ENCODE measurements around the gene ATF6. TPM values are rescaled to one million over a fixed set of nuclear protein-coding genes. Genes with fewer than 3 reads are reported as not detected.
"Not testable (repeated sequence)": the region's sequence is repeated elsewhere in the genome, so short reads cannot be mapped to it uniquely, and the experiment has no call there.

Gene ATF6
- 10 to 100 TPM; 18.5 to 20.0 TPM for total RNA-seq

DNA sequence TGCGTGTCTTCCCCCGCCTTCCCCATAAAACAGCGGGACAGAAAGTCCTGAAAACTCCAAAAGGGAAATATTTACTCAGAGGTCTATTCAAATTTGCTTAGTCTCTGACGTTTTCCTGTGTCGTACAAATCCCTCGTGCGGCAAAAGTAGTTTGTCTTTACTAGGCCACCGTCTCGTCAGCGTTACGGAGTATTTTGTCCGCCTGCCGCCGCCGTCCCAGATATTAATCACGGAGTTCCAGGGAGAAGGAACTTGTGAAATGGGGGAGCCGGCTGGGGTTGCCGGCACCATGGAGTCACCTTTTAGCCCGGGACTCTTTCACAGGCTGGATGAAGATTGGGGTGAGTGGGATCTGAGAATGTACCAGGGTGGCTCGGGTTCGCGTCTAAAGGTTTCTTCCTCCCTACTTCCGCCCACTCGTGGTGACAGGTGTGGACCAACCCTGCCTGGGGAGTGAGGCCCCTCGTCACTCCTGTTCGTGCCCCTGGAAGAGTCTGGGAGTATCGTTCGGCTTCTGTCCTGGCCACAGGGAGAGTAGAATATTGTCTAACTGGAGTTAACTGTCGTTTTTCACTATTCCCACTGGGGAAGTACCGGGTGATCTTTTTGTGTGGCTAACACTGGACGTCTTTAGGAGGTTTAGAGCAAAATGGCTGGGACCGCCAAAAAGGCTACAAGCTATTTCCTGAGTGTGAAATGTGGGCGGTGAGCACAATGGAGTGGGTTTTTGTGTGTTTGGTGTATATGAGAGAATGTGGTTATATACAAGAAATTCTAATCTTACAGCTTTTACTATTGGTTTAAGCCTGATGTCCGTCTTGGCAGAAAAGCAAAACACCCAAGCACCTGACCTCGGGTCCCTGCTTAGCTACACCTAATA is at the start of gene ATF6:
TSS of gene ATF6 (plus strand) at position 219 of the 880 bp plus-strand sequence. CDS start at position 260, 41 bp downstream.
- POLR2A ChIA-PET = interaction anchor here (1.0 to 1.2 kb wide), 2 partner anchors 16 to 271 kb away, joined by 4 to 5 read pairs; partner anchors contain the start of gene DUSP12
- DNase-seq (peak; percentile 80), ATAC-seq (ENCODE audit: low read depth) (peak; percentile 75)
- Mint-ChIP-seq H3K4me3 (peak within 1 kb of the TSS; percentile 99), H3K36me3 (peaks cover 2% of the 10 kb centered on the region), H3K4me1 (peaks cover 40% of the 10 kb centered on the region), H3K27ac (peak within 1 kb of the TSS; percentile 98), H3K9me3 (no peaks in the 10 kb centered on the region), H3K27me3 (no peaks in the 10 kb centered on the region)

DNA sequence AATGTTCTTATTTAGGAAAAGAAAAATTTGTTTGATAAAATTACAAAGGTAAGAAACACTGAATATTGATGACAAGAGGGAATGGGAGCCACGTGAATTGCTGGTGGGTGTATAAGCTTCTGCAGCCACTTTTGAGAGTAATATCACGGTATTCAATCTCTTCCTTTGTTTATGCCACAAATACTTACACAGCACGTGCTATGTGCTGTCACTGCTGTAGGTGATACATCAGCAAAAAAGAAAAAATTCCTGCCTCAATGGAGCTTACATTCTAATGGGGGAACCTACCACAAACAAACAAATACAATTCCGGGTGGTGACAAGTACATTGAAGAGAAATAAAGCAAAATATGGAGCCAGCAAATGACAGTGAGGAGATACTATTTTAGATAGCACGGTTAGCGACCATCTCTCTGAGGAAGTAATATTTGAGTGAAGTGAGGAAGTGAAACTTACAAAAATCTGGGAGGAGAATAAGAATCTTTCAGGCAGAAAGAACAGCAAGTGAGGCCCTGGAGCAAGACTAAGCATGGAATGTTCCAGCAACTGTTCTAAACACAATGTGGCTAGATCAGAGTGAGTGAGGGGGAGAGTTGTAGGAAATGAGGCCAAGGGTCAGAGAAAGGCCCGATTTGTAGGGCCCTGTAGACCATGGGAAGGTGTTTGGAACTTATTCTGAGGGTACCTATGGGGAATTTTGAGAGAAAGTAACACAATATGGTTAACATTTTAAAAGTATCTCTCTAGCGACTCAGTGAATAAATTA is 47.4 kb upstream of the ATF6 start:
- Mint-ChIP-seq H3K27ac (peak overlapping the region; percentile 74), H3K4me3 (no peak overlapping the region), H3K9me3 (no peaks in the 10 kb centered on the region), H3K4me1 (peaks cover 19% of the 10 kb centered on the region), H3K27me3 (peaks cover 27% of the 10 kb centered on the region), H3K36me3 (peaks cover 1% of the 10 kb centered on the region)
- POLR2A ChIA-PET = no interaction called here
- no peak for DNase-seq
- no peak for ATAC-seq (ENCODE audit: low read depth)

- ATAC-seq (ENCODE audit: low read depth) (no peak), DNase-seq (no peak)
- POLR2A ChIA-PET = no interaction called here
- peaks cover 27% of the 10 kb centered on the region for H3K27me3 Mint-ChIP-seq
- no peaks in the 10 kb centered on the region for H3K9me3 Mint-ChIP-seq
- H3K27ac Mint-ChIP-seq = no peak overlapping the region
- peaks cover 19% of the 10 kb centered on the region for H3K4me1 Mint-ChIP-seq
- H3K36me3 Mint-ChIP-seq = peaks cover 1% of the 10 kb centered on the region
- H3K4me3 Mint-ChIP-seq = no peak overlapping the region
Observed at GRCh38 chr1:161719325-161719611, 46.9 kb upstream of the ATF6 start.

- H3K36me3 Mint-ChIP-seq = peaks cover 1% of the 10 kb centered on the region
Observed at GRCh38 chr1:161720422-161720821, 45.7 kb upstream of the ATF6 start.

GRCh38 chr1:161720956-161721737 is 45.0 kb upstream of the ATF6 start, which contains the start of gene FCRLB:
Gene FCRLB (plus strand): TSS chr1:161721544. CDS start chr1:161722673, 1,129 bp downstream.
- H3K4me3 Mint-ChIP-seq = no peak within 1 kb of the TSS
- H3K9me3 Mint-ChIP-seq = no peaks in the 10 kb centered on the region
- DNase-seq = no peak
- POLR2A ChIA-PET = interaction anchor here (0.9 kb wide), 1 partner anchor 16 kb away, joined by 4 read pairs; no protein-coding TSS in a partner anchor
- H3K36me3 Mint-ChIP-seq = peaks cover 1% of the 10 kb centered on the region
- no peak for ATAC-seq (ENCODE audit: low read depth)
- H3K27ac Mint-ChIP-seq = no peak within 1 kb of the TSS
- peaks cover 31% of the 10 kb centered on the region for H3K4me1 Mint-ChIP-seq
- H3K27me3 Mint-ChIP-seq = peaks cover 25% of the 10 kb centered on the region

More at GRCh38 chr1:161720422-161720821, 45.7 kb upstream of the ATF6 start:
- Mint-ChIP-seq H3K9me3 (no peaks in the 10 kb centered on the region), H3K27me3 (peaks cover 27% of the 10 kb centered on the region), H3K4me3 (no peak overlapping the region), H3K4me1 (peaks cover 24% of the 10 kb centered on the region), H3K27ac (no peak overlapping the region)
- no peak for DNase-seq
- ATAC-seq (ENCODE audit: low read depth) = no peak
- POLR2A ChIA-PET = no interaction called here

DNA sequence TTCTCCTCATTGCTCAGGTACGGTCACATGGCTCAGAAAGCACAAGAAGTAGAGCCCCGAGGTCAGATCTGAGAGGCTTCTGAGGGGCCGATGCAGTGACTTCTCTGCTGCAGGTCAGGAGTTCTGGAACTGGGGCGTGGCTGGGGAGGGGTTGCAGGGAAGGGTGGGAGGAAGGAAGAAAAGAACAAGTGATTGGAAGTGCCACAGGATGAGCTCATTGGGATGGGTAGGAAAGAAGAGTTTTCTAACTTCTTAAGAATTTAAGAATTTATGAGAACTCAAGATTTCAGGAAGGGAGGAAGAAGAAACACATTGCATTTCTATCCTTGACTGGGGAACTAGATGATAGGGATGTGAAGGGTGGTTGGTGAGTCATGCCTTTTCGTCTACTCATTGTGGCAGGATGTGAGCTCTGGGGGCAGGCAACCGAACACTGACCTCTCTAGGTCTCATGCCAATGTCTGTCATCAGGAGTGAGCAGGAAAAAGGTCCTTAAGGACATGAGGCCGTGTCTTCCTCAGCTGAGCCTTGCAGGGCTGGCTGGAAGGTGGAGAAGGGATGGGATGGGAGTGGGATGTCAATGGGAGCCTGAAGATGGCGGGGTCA is 44.3 kb upstream of the ATF6 start:
- POLR2A ChIA-PET = interaction anchor here (0.9 kb wide), 1 partner anchor 16 kb away, joined by 4 read pairs; no protein-coding TSS in a partner anchor
- peaks cover 31% of the 10 kb centered on the region for H3K4me1 Mint-ChIP-seq
- no peak overlapping the region for H3K4me3 Mint-ChIP-seq
- peaks cover 25% of the 10 kb centered on the region for H3K27me3 Mint-ChIP-seq
- H3K9me3 Mint-ChIP-seq = no peaks in the 10 kb centered on the region
- no peak overlapping the region for H3K27ac Mint-ChIP-seq
- peaks cover 1% of the 10 kb centered on the region for H3K36me3 Mint-ChIP-seq
- ATAC-seq (ENCODE audit: low read depth) (no peak), DNase-seq (no peak)

- no peaks in the 10 kb centered on the region for H3K9me3 Mint-ChIP-seq
- DNase-seq = no peak
- H3K27me3 Mint-ChIP-seq = peaks cover 25% of the 10 kb centered on the region
- H3K4me1 Mint-ChIP-seq = peaks cover 31% of the 10 kb centered on the region
- H3K36me3 Mint-ChIP-seq = peaks cover 1% of the 10 kb centered on the region
- POLR2A ChIA-PET = no interaction called here
- no peak overlapping the region for H3K27ac Mint-ChIP-seq
- no peak for ATAC-seq (ENCODE audit: low read depth)
- no peak overlapping the region for H3K4me3 Mint-ChIP-seq
Observed at GRCh38 chr1:161722406-161722805, 43.7 kb upstream of the ATF6 start.

- H3K36me3 Mint-ChIP-seq = peaks cover 1% of the 10 kb centered on the region
- POLR2A ChIA-PET = no interaction called here
- DNase-seq (no peak), ATAC-seq (ENCODE audit: low read depth) (no peak)
- no peak overlapping the region for H3K4me3 Mint-ChIP-seq
- peaks cover 39% of the 10 kb centered on the region for H3K4me1 Mint-ChIP-seq
- peaks cover 27% of the 10 kb centered on the region for H3K27me3 Mint-ChIP-seq
- H3K27ac Mint-ChIP-seq = no peak overlapping the region
- no peaks in the 10 kb centered on the region for H3K9me3 Mint-ChIP-seq
Observed at GRCh38 chr1:161723459-161724141, 42.5 kb upstream of the ATF6 start.

GRCh38 chr1:161725258-161725907 is 40.7 kb upstream of the ATF6 start:
- Mint-ChIP-seq H3K4me3 (peak overlapping the region; percentile 98), H3K27ac (peak overlapping the region; percentile 92), H3K4me1 (peaks cover 48% of the 10 kb centered on the region), H3K27me3 (peaks cover 24% of the 10 kb centered on the region)
- not testable (repeated sequence) for H3K36me3 Mint-ChIP-seq; DNase-seq; ATAC-seq (ENCODE audit: low read depth); H3K9me3 Mint-ChIP-seq
- POLR2A ChIA-PET = interaction anchor here (2.9 to 3.1 kb wide), 2 partner anchors 12 to 24 kb away, joined by 16 to 55 read pairs; partner anchors contain the start of gene DUSP12

DNA sequence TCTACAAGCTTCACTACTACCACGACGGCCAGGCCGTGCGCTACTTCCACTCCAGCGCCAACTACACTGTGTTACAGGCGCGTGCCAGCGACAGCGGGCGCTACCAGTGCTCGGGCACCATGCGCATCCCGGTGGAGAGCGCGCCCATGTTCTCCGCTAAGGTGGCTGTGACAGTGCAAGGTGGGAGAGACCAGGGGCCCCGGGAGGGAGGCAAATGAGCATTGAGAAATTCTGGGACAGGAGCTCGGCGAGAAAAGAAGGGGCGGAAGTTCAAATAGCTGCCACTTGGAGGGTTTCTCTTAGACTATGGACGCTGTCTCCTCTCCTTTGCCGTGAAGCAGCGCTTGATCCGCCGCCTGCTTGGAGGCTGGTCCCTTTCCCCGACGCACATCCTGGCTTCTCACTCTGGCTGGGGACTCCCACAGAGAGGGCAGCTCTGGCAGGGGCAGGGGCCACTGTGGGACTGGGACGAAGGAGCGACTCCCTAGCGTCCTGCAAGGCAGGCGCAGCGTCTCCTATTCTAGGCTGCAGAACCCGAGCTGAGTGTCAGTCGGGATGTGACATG is 40.1 kb upstream of the ATF6 start:
- ATAC-seq (ENCODE audit: low read depth) = peak; percentile 14
- Mint-ChIP-seq H3K27me3 (peaks cover 23% of the 10 kb centered on the region), H3K9me3 (no peaks in the 10 kb centered on the region), H3K36me3 (no peaks in the 10 kb centered on the region), H3K4me3 (peak overlapping the region; percentile 98), H3K27ac (peak overlapping the region; percentile 92), H3K4me1 (peaks cover 49% of the 10 kb centered on the region)
- POLR2A ChIA-PET = interaction anchor here (0.8 to 3.1 kb wide), 4 partner anchors 11 to 412 kb away, joined by 3 to 55 read pairs (median 10); partner anchors contain the start of genes DUSP12 and SDHC
- DNase-seq = peak; percentile 68

DNA sequence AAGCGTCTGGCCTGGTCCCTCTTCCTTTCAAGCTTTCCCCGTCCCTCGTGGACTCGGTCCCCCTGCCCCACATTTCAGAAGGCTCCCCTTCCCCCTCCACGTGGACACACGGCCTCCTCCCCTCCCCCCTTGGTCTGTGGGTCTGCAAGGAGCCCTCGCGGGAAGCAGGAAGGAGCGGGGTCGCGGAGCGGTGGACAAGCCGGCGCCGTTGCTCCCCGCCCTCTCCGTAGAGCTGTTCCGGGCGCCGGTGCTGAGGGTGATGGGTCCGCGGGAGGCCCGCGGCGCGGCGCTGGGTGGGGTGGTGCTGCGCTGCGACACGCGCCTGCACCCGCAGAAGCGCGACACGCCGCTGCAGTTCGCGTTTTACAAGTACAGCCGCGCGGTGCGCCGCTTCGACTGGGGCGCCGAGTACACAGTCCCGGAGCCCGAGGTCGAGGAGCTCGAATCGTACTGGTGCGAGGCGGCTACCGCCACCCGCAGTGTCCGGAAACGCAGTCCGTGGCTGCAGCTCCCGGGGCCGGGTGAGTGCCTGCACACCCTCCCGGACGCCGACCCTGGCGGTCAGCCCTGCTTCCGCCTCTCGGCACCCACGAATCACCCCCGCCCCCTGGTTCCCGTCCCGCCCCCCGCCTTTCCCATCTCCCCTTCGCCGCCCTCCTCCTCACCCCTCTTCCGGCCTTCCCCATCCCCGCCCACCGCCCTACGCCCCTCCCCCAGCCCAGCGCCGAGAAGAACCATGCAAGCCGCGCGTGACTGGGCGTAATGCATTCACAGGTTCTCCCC is 39.5 kb upstream of the ATF6 start:
- no peaks in the 10 kb centered on the region for H3K36me3 Mint-ChIP-seq
- peak overlapping the region; percentile 93 for H3K27ac Mint-ChIP-seq
- peaks cover 28% of the 10 kb centered on the region for H3K27me3 Mint-ChIP-seq
- H3K4me3 Mint-ChIP-seq = peak overlapping the region; percentile 98
- POLR2A ChIA-PET = interaction anchor here (0.8 to 3.1 kb wide), 6 partner anchors 11 to 412 kb away, joined by 3 to 55 read pairs (median 4); partner anchors contain the start of genes DUSP12 and SDHC
- H3K9me3 Mint-ChIP-seq = no peaks in the 10 kb centered on the region
- H3K4me1 Mint-ChIP-seq = peaks cover 45% of the 10 kb centered on the region
- DNase-seq (peak; percentile 83), ATAC-seq (ENCODE audit: low read depth) (peak; percentile 74)
